Activated CD4-positive, alpha-beta T cell treated with anti-CD3 and anti-CD28 coated beads, Interleukin-2, amount 50 U/mL, for 1 hour (primary cell): ENCODE data around the gene SMOC1.

Source experiments
- DNase-seq: peaks from one replicate; pipeline ENCODE4 v3.0.0-alpha.2; 2020

The SMOC1 gene, protein sequence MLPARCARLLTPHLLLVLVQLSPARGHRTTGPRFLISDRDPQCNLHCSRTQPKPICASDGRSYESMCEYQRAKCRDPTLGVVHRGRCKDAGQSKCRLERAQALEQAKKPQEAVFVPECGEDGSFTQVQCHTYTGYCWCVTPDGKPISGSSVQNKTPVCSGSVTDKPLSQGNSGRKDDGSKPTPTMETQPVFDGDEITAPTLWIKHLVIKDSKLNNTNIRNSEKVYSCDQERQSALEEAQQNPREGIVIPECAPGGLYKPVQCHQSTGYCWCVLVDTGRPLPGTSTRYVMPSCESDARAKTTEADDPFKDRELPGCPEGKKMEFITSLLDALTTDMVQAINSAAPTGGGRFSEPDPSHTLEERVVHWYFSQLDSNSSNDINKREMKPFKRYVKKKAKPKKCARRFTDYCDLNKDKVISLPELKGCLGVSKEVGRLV

DNA sequence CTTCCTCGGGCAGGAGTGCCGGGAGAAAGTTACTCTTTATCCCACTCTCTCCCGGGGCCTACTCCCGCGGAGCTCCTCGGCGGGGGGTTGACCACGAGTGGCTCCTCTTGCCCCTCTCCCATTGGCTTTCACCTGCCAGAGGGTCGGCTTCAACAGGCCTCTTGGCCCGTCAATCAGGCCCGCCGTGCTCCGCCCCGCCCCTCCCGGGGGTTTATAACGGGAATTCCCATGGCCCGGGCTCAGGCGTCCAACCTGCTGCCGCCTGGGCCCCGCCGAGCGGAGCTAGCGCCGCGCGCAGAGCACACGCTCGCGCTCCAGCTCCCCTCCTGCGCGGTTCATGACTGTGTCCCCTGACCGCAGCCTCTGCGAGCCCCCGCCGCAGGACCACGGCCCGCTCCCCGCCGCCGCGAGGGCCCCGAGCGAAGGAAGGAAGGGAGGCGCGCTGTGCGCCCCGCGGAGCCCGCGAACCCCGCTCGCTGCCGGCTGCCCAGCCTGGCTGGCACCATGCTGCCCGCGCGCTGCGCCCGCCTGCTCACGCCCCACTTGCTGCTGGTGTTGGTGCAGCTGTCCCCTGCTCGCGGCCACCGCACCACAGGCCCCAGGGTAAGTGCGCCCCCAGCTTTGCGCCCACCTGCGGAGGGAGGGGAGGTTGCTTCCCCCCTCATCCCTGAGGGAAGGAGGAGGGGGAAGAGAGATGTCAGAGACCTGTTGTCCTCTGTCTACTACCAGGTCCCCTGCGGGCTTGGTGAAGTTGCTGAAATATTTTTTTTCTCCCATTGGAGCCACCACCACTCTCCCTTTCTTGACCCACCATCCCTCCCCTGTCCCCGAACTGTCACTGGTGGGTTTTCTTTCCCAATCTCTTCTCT lies at the start of gene SMOC1:
Gene SMOC1, plus strand, starts transcription at position 242 of the 869 bp plus-strand sequence. Its CDS starts 263 bp downstream, at position 505.
- DNase-seq: no peak

DNA sequence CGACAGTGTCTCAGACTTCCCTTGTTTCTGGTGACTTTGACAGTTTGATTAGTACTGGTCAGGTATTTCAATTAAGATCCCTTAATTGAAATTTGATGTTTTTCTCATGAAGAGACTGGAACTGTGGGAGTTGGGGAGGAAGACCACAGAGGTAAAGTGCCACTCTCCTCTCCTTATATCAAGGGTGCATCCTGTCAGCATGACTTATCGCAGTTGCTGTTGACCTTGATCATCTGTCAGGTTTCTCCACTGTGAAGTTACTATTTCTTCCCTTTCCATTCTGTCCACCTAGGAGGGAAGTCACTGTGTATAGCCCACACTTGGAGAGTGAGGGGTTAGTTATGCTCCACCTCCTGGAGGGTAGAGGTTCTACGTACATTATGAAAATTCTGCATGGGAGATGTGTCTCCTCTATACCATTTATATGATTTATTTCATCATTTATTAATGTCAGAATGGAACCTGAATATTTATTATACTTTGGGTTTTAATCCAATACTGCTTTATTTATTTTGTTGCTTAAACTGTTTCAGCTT lies 40.3 kb upstream of the SMOC1 start:
- DNase-seq: no peak

DNA sequence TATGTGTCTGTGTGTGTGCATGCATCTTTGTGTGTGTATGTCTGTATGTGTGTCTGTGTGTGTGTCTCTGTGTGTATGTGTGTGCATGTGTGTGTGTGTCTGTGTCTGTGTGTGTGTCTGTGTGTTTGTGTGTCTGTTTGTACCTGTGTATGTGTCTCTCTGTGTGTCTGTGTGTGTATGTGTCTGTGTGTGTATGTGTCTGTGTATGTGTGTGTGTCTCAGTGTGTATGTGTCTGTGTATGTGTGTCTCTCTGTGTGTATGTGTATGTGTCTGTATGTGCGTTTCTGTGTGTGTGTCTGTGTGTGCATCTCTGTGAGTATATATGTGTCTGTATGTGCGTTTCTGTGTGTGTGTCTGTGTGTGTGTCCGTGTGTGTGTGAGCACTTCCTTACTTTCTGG lies 39.6 kb upstream of the SMOC1 start:
- DNase-seq: no peak

DNA sequence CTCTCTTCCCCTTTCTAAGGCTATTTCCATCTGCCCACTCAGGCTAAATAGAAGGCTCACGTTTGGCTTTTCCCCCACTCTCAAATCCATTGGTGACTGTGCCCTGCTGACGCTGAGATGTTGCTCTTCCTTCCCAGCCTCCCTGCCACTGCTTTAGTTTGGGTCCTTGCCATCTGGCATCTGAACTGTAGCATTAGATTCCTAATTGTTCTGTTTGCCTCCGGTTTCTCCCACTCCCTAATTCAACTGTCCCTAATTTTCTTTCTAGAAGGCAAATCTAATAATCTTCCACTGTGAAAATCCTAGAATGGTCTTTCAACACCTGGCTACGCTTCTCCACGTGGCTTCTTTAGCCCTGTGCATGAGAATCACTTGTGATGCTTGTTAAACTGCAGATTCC lies 37.6 kb upstream of the SMOC1 start:
- no peak for DNase-seq

DNA sequence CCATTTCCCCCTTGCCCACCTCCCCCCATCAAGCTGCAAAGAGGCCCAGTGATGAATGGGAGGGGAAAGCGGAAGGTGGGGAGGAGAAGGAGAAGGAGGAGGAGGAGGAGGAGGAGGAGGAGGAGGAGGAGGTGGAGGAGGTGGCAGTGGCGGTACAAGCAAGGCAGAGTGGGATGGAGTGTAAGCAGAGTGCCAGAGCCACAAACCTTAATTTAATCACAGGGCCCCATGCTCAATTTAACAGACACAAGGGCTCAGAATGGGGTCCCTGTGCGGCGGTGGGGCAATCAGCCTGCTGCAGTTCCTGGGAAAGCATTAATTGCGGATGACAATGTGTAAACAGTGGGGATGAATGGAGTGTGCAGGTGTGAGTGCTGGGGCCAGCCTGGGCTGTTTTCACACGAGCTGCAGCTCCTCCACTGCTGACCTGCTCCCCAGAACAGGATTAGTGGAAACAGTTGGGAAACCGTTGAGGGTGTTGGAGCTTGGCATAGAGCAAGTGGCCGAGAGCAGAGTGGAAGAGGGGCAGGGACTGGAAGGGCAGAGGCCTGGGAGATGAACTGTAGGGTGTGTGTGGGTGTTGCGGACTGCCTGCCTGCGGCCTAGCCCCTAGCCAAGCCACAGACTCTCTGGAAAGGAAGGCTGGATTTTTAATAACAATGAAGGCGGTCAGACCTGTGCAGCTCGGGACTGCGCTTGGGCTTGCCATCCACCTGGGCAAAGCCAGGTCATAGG lies 36.4 kb upstream of the SMOC1 start:
- no peak for DNase-seq

DNA sequence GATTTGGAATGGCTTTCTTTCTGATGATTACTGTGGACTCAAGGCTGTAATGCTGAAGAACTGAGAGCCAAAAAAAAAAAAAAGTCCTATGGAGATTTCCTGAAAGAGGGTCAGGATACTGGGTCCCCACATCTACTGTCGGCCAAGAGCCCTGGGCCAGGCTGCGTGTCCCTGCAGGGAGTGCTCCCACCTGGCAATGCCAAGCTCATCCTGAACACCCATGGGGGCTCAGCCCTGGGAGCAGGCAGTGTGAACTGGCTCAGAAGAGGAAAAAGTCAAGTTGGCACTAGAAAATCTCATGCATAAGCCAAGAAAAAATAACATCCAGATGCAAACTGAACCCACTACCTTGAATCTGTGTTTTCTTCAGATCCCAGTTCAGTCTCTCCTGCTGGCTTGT lies 35.0 kb upstream of the SMOC1 start:
- no peak for DNase-seq

DNA sequence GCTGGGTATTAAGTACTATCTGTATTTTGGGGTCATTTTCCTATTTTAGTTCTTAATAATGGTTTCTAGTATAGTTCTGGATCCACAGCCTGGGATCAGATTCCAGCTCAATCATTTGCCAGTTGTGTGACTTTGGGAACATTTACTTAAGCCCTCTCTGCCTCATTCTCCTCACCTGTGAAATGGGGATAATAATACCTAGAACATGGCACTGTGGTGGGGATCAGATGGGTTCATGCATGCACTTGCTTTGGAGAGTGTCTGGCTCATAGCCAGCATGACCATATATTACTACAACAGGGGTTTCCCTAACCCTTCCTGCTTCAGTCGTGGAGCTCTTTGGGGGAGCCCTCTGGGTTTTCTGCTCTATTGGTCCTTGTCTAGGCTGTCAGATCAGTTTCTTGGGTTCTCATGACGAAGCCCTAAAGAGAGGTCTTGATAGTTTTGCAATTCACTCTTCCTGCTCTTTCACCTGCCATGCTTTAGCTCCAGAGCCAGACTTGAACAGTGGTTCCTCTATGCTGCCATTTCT lies 34.1 kb upstream of the SMOC1 start:
- DNase-seq: no peak

DNA sequence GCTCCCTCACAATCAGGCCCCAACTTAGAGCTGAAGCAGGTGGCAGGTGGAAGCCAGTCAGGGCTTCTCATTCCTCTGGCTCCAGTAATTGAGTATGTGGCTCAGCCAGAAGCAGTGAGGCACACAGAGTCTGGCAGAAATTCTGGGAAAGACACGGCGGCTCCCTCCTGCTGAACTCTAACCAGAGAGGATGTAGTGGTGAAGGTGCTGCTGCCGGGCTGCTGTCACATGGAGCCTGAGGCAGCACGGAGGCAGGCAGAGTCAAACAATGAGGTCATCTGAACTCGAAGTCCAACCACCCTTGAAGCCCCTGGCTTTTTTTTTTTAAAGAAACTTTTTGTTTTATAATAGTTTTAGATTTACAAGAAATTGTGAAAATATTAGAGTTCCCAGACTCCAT lies 33.4 kb upstream of the SMOC1 start:
- no peak for DNase-seq

DNA sequence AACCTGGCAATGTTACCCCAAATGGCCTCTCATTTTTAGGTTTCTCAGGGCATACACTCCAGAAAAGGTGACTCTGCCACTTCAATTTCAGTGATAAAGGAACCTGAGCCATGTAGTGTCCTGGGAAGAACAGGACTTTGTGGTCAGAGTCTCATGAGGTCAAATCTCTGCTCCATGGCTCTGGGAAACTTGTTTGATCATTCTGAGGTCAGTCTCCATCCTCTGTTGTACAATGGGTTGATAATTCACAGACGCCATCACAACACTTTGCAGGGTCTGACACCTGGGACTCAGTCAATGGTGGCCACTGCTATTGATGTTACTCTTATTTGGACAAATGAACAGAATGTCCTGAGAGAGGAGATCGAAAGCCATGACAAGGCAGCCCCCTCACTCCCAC lies 31.1 kb upstream of the SMOC1 start:
- no peak for DNase-seq

DNA sequence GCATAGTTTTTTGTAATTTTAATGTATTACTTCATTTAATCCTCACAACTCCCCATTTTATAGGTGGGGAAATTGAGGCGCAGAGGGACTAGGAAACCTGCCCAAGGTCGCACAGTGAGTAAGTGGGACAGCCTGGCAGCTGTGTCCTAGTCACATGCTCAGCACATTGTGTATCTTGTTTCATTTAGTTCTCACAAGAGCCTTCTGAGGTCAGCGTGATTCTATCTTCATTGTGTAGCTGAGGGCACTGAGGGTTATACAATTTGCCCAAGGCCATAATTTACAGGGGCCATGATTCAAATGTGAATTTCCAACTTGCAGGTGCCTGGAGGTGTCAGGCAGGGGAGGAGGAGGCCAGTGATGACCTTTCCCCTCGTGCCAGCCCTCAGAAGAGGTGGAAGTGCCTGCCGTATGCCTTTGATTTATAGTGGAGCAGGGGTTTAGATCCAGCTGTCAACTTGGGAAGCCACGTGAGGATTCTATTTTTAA lies 30.3 kb upstream of the SMOC1 start:
- no peak for DNase-seq

DNA sequence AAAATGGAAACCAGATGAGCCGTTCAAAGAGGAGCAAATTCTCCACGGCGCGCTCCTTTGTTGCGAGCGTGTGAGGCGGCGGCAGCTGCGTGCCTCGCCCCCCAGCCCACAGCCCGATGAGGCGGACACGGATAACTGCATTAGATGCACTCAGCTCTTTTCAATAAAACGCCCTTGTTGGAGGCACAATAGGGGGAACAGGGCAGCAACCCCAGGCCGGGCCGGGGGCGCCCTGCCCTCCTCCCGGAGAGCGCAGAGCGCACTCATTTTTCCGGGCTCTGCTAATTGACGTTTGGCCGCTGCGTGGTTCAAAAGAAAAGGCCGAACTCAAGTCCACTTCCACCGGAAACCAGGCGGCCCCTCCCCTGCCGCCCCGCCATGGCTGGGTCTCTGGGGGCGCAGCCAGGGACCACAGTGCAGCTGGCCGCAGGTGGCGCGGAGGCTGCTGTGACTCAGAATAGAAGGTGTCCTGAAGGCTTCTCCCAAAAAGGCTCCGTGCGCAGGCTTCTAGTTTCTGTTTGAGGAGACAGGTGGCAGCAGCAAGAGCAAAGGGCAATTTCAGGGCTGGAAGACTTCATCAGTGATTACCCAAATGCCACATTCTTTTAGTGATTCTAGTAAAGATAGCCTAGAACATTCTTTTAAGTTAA lies 29.0 kb upstream of the SMOC1 start:
- DNase-seq: no peak

DNA sequence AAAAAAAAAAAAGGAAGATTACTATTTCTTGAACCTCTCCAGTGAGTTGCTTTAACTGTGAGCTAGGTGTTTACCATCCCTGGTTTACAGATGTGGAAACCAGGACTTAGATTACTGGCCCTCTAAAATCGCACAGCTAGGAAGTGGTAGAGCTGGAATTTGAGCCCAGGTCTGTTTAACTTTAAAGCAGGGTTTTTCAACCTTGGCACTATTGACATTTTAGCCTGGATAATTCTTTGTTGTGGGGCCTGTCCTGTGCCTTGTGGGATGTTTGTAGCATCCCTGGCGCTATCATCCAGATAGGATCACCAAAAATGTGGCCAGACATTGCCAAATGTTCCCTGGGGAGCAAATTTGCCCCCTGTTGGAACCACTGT lies 28.5 kb upstream of the SMOC1 start:
- DNase-seq: no peak

DNA sequence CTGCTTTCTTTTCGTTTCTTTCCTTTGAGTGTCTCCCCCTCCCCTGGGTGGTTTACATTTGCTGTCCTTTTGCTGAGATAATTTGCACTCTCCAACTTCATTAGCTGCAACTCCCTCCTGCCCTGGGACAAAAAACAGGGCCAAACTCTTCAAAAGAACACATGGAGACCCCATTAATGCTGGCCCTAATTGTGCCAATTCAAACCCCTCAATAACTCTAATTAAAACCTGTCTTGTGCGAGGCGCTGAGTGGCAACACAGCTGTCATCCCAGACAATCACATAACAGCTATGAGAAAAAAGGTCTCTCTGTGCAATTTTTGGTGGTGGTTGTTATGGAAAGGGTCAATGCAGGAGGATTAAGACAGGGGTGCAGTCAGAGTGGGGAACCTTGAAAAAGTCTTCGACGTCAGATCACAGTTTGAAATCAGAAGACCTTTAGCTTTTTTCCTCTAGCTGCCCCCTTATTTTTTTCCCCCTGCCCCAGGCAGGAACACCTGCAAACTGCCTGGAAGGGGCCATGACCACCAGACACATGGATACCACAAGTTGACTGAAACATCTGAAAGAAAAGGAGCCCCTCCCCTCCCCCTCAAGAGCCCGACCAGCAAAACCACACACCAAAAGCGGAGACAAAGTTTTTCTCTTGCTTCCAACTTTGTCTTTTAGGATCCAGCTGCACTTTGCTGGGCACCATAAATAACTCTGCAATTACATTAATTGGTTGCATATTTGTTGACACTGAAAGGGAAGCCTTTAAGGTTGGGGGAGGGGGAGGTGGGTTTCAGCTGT lies 26.5 kb upstream of the SMOC1 start:
- DNase-seq: no peak

DNA sequence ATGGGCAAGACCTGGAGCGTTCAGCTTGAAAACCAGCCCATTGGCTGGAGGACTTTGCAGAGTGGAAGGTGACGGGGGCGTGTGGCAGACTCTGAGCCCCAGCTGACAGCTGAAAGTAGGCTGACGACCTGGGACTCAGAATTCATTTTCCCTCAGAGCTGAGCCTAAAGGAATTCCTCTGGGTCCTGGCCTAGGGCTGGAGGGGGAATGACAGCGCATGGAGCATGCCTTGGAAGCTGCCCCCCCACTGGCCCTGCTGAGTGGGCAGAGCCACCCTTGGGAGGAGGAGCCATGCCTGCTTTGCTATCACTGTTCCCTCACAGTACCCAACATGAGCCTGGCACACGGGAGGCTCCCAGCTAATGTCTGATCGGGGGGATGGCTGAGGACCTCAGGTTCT lies 25.4 kb upstream of the SMOC1 start:
- no peak for DNase-seq

DNA sequence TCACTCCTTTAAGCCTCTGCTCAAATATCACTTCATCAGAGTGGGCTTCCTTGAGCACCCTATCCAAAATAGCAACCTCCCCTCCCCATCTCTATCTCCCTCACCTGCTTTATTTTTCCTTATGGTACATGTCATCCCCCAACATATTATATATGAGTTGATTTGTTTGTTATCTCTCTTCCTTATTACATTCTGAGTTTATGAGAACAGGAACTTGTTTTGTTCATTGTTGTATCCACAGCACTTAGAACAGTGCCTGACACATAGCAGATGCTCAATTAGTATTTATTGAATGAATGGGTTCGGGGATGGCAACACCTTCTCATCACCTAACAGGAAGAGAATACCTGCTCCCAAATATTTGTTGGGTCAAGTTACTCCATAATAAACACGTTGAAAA lies 24.6 kb upstream of the SMOC1 start:
- DNase-seq: no peak

DNA sequence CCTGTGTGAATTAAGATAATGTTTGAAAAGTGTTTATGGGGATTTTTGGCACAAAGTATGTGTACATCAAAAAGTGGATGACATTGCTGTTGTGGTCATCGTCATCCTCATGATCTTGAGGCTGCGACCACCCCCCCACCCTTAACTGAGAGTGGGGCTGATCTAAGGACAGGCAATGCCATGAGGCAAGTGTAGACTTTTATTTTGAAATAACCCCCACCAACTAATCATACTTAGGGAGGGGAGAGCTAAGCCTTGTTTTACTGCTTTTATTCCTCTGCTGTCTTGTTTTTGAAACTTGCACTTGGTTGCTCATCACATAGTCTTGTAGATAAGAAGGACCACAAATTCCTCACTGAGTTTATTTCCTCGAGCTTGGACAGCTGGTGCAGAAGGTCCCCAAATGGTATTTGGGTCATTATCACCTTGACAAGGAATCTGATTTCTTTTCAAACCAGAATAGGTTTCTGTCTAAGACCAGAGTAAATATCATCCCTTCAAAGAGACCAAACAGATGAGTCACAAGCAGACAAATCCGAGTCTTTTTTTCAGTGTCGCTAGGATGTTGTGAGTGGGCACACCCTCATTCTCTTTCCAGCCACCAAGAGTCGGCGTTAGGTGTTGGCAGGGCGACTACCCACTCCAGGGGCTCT lies 23.9 kb upstream of the SMOC1 start:
- DNase-seq: no peak

DNA sequence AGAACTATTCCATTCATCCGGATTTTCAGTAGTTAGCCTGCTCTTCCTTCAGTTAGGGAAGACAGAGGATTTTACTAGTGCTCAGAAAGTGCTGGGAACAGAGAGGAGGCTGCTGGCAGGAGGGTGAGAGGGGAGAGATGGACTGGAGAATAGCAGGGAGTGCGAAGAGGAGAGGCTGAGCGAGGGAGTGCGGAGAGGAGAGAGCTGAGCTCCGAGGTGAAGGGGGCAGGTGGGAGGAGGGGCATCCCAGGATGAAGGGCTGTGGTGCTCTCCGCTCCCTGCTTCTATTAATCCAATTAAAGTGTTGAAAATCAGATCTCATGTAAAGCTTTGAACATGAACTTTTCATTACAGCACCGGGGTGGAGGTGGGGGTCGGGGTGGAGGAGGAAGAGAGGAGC lies 20.4 kb upstream of the SMOC1 start:
- DNase-seq: no peak

DNA sequence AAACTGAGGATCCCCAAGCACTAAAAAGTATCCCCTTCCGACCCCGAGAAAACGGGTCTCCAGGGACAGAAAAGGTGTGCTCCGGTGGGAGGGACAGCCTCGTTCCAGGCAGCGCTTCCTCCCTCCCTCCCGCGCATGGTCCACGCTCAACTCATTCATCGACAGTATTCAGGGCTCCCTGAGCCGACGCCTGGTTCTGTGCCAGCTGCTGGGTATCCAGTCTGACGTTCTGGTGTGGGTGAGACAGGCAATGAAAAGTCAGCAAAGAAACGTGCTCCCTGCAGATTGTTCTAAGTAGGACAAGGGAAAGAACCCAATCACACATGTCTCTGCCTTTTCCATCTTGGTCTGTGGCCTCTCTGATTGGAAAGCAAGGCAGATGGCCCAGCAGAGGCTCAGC lies 19.6 kb upstream of the SMOC1 start:
- DNase-seq: no peak

DNA sequence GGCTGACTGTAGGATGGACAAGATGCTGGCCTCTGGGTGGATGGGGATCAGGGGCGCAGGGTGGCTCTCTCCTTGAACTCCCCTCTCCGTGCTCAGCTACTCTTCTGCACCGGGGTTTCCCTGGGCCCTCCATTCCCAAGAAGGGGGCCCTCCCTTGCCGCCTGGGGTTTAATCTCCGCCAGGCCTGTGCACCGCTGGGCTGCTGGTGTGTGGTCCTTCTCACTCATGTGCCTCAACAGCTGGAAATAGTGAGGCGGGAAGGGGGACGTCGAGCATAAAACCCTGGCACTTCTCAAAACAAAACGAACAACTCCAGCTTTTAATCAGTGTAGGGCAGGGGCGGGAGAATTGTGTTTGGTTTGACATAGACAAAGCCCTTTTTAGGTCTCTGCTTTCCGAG lies 19.0 kb upstream of the SMOC1 start:
- DNase-seq: no peak

DNA sequence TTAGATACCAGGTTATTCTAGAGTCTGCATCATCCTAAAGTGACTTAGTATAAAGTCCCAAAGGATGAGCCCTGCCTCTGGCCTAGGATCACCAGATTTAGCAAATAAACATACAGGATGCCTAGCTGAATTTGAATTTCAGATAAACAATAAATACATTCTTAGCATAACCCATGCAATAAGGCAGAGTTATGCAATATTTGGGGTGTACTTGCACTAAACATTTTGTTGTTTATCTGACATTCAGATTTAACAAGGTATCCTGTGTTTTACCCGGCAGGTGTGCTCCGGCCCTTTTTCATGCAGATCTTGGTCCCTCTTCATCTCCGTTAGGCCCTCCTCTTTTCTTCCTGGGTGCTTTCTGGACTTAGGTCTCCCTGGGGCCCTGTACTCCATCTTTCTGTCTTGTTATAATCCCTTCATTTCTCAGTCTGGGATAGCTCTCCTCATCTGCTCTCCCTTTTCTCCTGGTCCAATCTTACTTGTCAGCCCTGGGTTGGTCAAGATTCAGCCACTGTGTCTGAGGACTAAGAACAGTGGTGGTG lies 18.1 kb upstream of the SMOC1 start:
- no peak for DNase-seq

DNA sequence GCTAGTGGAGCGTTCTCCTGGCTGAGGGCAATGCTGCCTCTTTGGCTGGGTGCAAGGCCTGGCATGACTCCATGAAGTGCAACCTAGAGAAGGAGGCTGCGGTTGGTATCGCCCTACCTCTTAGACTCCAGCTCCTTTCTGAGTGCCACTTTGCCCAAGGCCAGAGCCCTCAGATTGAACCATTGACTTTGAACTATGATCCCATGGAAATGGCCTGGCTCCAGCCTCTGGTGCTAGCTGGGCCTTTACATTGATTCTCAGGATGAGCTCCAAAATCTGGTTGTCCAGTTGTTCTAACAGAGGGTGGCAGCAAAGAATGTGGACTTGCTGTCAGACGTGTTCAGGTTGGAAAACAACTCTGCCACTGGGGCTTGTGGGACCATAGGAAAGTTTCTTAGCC lies 16.1 kb upstream of the SMOC1 start:
- DNase-seq: no peak
